Loucy (cell line): ENCODE measurements around the gene ITGB7.

Experiments
- H2AFZ ChIP-seq: fragments of 200-600 bp; sonication (generic); 2 replicates; pipeline ENCODE4 v1.6.0; 2016; ENCODE audit warnings: antibody characterized with exemption, mild to moderate bottlenecking, low read length, moderate library complexity
- H3F3A ChIP-seq: fragments of 200-600 bp; 2 replicates; pipeline ENCODE4 v1.6.0; 2016; ENCODE audit warnings: antibody characterized with exemption, low read depth, mild to moderate bottlenecking
- H3K27me3 ChIP-seq: fragments of 200-600 bp; sonication (generic); 2 replicates; pipeline ENCODE4 v1.6.1; 2014; ENCODE audit warnings: low read length, mild to moderate bottlenecking; ENCODE audit not compliant: insufficient read depth, poor library complexity, severe bottlenecking
- H3K36me3 ChIP-seq: fragments of 200-600 bp; sonication (generic); 2 replicates; pipeline ENCODE4 v1.6.1; 2016; ENCODE audit warnings: low read length; ENCODE audit not compliant: insufficient read depth
- H3K4me1 ChIP-seq: fragments of 200-600 bp; sonication (generic); 2 replicates; pipeline ENCODE4 v1.5.1; 2014; ENCODE audit warnings: low read length, mild to moderate bottlenecking; ENCODE audit not compliant: insufficient read depth, poor library complexity, severe bottlenecking
- H3K4me2 ChIP-seq: fragments of 200-600 bp; sonication (generic); 2 replicates; pipeline ENCODE4 v1.6.0; 2014; ENCODE audit warnings: antibody characterized with exemption, low read length, low read depth, mild to moderate bottlenecking; ENCODE audit not compliant: poor library complexity, severe bottlenecking
- H3K4me3 ChIP-seq: fragments of 200-600 bp; sonication (generic); 2 replicates; pipeline ENCODE4 v1.5.1; 2014; ENCODE audit warnings: low read length, mild to moderate bottlenecking, mixed read lengths; ENCODE audit not compliant: poor library complexity, severe bottlenecking
- H3K79me2 ChIP-seq: fragments of 200-600 bp; sonication (generic); 2 replicates; pipeline ENCODE4 v1.6.1; 2014; ENCODE audit warnings: low read length; ENCODE audit not compliant: insufficient read depth
- H3K9ac ChIP-seq: fragments of 200-600 bp; sonication (generic); 2 replicates; pipeline ENCODE4 v1.6.0; 2014; ENCODE audit warnings: mild to moderate bottlenecking, low read depth, low read length, moderate library complexity; ENCODE audit not compliant: poor library complexity, severe bottlenecking
- H3K9me2 ChIP-seq: fragments of 200-600 bp; sonication (generic); replicated peaks from 2 replicates; pipeline ENCODE4 v1.6.1; 2016; ENCODE audit warnings: low read depth, low read length, mixed read lengths
- H3K9me3 ChIP-seq: fragments of 200-600 bp; sonication (generic); 2 replicates; pipeline ENCODE4 v1.6.1; 2014; ENCODE audit warnings: mild to moderate bottlenecking, antibody characterized with exemption, low read length, low read depth; ENCODE audit not compliant: insufficient read depth
- H4K20me1 ChIP-seq: fragments of 200-600 bp; sonication (generic); 2 replicates; pipeline ENCODE4 v1.6.0; 2014; ENCODE audit warnings: antibody characterized with exemption, low read length, mild to moderate bottlenecking; ENCODE audit not compliant: insufficient read depth, poor library complexity, severe bottlenecking
- EZH2phosphoT487 ChIP-seq: fragments of 200-600 bp; IDR thresholded peaks from 2 replicates; pipeline ENCODE4 v1.6.1; 2018; ENCODE audit warnings: antibody characterized with exemption, mild to moderate bottlenecking, moderate library complexity, borderline replicate concordance
- TF ChIP-seq, protein P1 (sequence below): fragments of 200-600 bp; sonication (generic); conservative IDR thresholded peaks from 2 replicates; pipeline ENCODE4 v1.5.1; 2014; ENCODE audit warnings: mild to moderate bottlenecking, antibody characterized with exemption, low read length

Gene ITGB7

GRCh38 chr12:53172352-53172751 is 34.7 kb downstream of the ITGB7 start:
- no peaks in the 10 kb centered on the region for H3K27me3 ChIP-seq
- no peaks in the 10 kb centered on the region for H3K4me1 ChIP-seq
- H3K9ac ChIP-seq: no peak overlapping the region
- H3K4me3 ChIP-seq: no peak overlapping the region
- no peaks in the 10 kb centered on the region for H3F3A ChIP-seq
- no peak overlapping the region for H3K4me2 ChIP-seq
- no peaks in the 10 kb centered on the region for H3K9me3 ChIP-seq
- no peaks in the 10 kb centered on the region for H3K79me2 ChIP-seq
- H3K36me3 ChIP-seq: no peaks in the 10 kb centered on the region
- H2AFZ ChIP-seq: no peak overlapping the region
- TF ChIP-seq EZH2phosphoT487: no peak
- no peaks in the 10 kb centered on the region for H4K20me1 ChIP-seq
- H3K9me2 ChIP-seq: no peaks in the 10 kb centered on the region

- no peak overlapping the region for H3K9ac ChIP-seq
- no peak overlapping the region for H3K4me3 ChIP-seq
- no peaks in the 10 kb centered on the region for H3K4me1 ChIP-seq
- no peak overlapping the region for H3K4me2 ChIP-seq
- H3K9me2 ChIP-seq: no peaks in the 10 kb centered on the region
- no peaks in the 10 kb centered on the region for H3F3A ChIP-seq
- H4K20me1 ChIP-seq: no peaks in the 10 kb centered on the region
- TF ChIP-seq, protein P1, sequence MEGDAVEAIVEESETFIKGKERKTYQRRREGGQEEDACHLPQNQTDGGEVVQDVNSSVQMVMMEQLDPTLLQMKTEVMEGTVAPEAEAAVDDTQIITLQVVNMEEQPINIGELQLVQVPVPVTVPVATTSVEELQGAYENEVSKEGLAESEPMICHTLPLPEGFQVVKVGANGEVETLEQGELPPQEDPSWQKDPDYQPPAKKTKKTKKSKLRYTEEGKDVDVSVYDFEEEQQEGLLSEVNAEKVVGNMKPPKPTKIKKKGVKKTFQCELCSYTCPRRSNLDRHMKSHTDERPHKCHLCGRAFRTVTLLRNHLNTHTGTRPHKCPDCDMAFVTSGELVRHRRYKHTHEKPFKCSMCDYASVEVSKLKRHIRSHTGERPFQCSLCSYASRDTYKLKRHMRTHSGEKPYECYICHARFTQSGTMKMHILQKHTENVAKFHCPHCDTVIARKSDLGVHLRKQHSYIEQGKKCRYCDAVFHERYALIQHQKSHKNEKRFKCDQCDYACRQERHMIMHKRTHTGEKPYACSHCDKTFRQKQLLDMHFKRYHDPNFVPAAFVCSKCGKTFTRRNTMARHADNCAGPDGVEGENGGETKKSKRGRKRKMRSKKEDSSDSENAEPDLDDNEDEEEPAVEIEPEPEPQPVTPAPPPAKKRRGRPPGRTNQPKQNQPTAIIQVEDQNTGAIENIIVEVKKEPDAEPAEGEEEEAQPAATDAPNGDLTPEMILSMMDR: no peak
- no peaks in the 10 kb centered on the region for H3K79me2 ChIP-seq
- H3K27me3 ChIP-seq: no peaks in the 10 kb centered on the region
- no peaks in the 10 kb centered on the region for H3K9me3 ChIP-seq
- no peaks in the 10 kb centered on the region for H3K36me3 ChIP-seq
- no peak overlapping the region for H2AFZ ChIP-seq
Measured at GRCh38 chr12:53171725-53172329, 35.2 kb downstream of the ITGB7 start.

GRCh38 chr12:53170876-53171724 is 36.0 kb downstream of the ITGB7 start:
- no peak for TF ChIP-seq EZH2phosphoT487
- TF ChIP-seq, protein P1: no peak
- no peaks in the 10 kb centered on the region for H3K79me2 ChIP-seq
- no peaks in the 10 kb centered on the region for H3K4me1 ChIP-seq
- H3K36me3 ChIP-seq: no peaks in the 10 kb centered on the region
- H3K9me2 ChIP-seq: no peaks in the 10 kb centered on the region
- no peaks in the 10 kb centered on the region for H3K27me3 ChIP-seq
- no peak overlapping the region for H3K9ac ChIP-seq
- no peak overlapping the region for H3K4me2 ChIP-seq
- H4K20me1 ChIP-seq: no peaks in the 10 kb centered on the region
- H2AFZ ChIP-seq: no peak overlapping the region
- H3F3A ChIP-seq: no peaks in the 10 kb centered on the region
- H3K9me3 ChIP-seq: no peaks in the 10 kb centered on the region
- H3K4me3 ChIP-seq: no peak overlapping the region
